Endothelial cell of umbilical vein (primary cell): ENCODE measurements around the gene MDFI. TPM values are rescaled to one million over a fixed set of nuclear protein-coding genes. Genes with fewer than 3 reads are reported as not detected.

Experiments
- BruUV-seq: library from RNA; stranded (reverse); fragments of 400-500 nt; replicated peaks from 2 replicates; lab custom pipeline; 2021; lab: Mats Ljungman, UMichigan
- CTCF ChIA-PET: fragments of 300-600, 350-600 bp; sonication (Branson Sonifier 250); formaldehyde crosslinking; loops from one replicate; lab custom pipeline; 2021; ENCODE audit warnings: antibody characterized with exemption, inconsistent platforms; lab: Charles Lee
- POLR2A ChIA-PET: fragments of 300-600, 350-600 bp; sonication (Branson Sonifier 250); formaldehyde crosslinking; loops from one replicate; lab custom pipeline; 2021; ENCODE audit warnings: antibody characterized with exemption, inconsistent platforms; lab: Charles Lee
- DNase-seq: peaks from one replicate; pipeline ENCODE4 v3.0.0-alpha.2; 2011; ENCODE audit warnings: low read depth, low spot score
- FAIRE-seq: peaks from 2 replicates; lab custom pipeline; 2011; peaks lifted over from hg19 to GRCh38; lab: Jason Lieb, UNC
- H2AFZ ChIP-seq: 2 replicates; pipeline ENCODE4 v1.6.0; 2012; ENCODE audit warnings: low read depth, low read length, control low read depth, inconsistent platforms
- H3K27ac ChIP-seq: 2 replicates; pipeline ENCODE4 v1.5.1; 2011; ENCODE audit warnings: low read depth, mild to moderate bottlenecking, control low read depth, low read length, moderate library complexity; ENCODE audit not compliant: insufficient read depth
- H3K27me3 ChIP-seq, 2 experiments: 2 replicates each; pipeline versions ENCODE4 v1.6.0 to v1.6.1; 2011; ENCODE audit warnings: low read length in 2 of 2, mixed read lengths in 1 of 2; ENCODE audit not compliant: control insufficient read depth in 2 of 2, insufficient read depth in 2 of 2
- H3K36me3 ChIP-seq, 2 experiments: 2 replicates in 1 of 2; 3 replicates in 1 of 2; pipeline ENCODE4 v1.5.1; 2011; ENCODE audit warnings: low read length in 2 of 2, mild to moderate bottlenecking in 1 of 2, moderate library complexity in 1 of 2; ENCODE audit not compliant: control insufficient read depth in 2 of 2, insufficient read depth in 2 of 2; ENCODE audit errors: extremely low read depth in 1 of 2
- H3K4me1 ChIP-seq: 3 replicates; pipeline ENCODE4 v1.5.1; 2011; ENCODE audit warnings: mild to moderate bottlenecking, low read length; ENCODE audit not compliant: control insufficient read depth, insufficient read depth; ENCODE audit errors: extremely low read depth
- H3K4me2 ChIP-seq: 2 replicates; pipeline ENCODE4 v1.6.1; 2011; ENCODE audit warnings: low read length, control low read depth, mixed read lengths; ENCODE audit not compliant: insufficient read depth
- H3K4me3 ChIP-seq, 3 experiments: fragments of 200-600 bp in 1 of 3; sonication (generic), shearing (Covaris generic) in 1 of 3; replicated peaks in 1 of 3; 2 replicates each; pipeline ENCODE4 v1.5.1; 2011 to 2016; ENCODE audit warnings: control low read depth in 3 of 3, low read length in 3 of 3, mild to moderate bottlenecking in 2 of 3, inconsistent platforms in 1 of 3, low read depth in 1 of 3, moderate library complexity in 1 of 3; ENCODE audit not compliant: insufficient read depth in 1 of 3
- H3K79me2 ChIP-seq: 2 replicates; pipeline ENCODE4 v1.6.0; 2012; ENCODE audit warnings: low read length, inconsistent platforms; ENCODE audit not compliant: control insufficient read depth, insufficient read depth
- H3K9ac ChIP-seq: replicated peaks from 2 replicates; pipeline ENCODE3; 2011; ENCODE audit warnings: low read length, control low read depth; ENCODE audit not compliant: insufficient read depth; ENCODE audit errors: extremely low read depth
- H3K9me1 ChIP-seq: replicated peaks from 3 replicates; pipeline ENCODE4 v1.6.0; 2011; ENCODE audit warnings: mild to moderate bottlenecking, low read length; ENCODE audit not compliant: control insufficient read depth, insufficient read depth; ENCODE audit errors: extremely low read depth
- H3K9me3 ChIP-seq: replicated peaks from 2 replicates; pipeline ENCODE4 v1.5.1; 2012; ENCODE audit warnings: low read length, inconsistent platforms; ENCODE audit not compliant: control insufficient read depth, insufficient read depth
- H4K20me1 ChIP-seq: replicated peaks from 2 replicates; pipeline ENCODE3; 2011; ENCODE audit warnings: mild to moderate bottlenecking, low read length; ENCODE audit not compliant: control insufficient read depth, insufficient read depth; ENCODE audit errors: extremely low read depth
- CTCF ChIP-seq, 2 donors: IDR thresholded peaks; 1 replicate in 1 of 2; 2 replicates in 1 of 2; pipeline ENCODE4 v1.5.1; 2011; ENCODE audit warnings: low read length in 2 of 2, mild to moderate bottlenecking in 2 of 2, moderate library complexity in 2 of 2, control low read depth in 1 of 2, inconsistent platforms in 1 of 2, low read depth in 1 of 2; ENCODE audit not compliant: insufficient read depth in 1 of 2; ENCODE audit errors: extremely low read depth in 1 of 2
- EZH2 ChIP-seq: IDR thresholded peaks from 2 replicates; pipeline ENCODE4 v1.6.1; 2012; ENCODE audit warnings: borderline replicate concordance, low read depth, mild to moderate bottlenecking, moderate library complexity, low read length, inconsistent platforms; ENCODE audit not compliant: severe bottlenecking
- FOS ChIP-seq: IDR thresholded peaks from 2 replicates; pipeline ENCODE4 v1.6.1; 2011; ENCODE audit warnings: mild to moderate bottlenecking, low read length, moderate library complexity, borderline replicate concordance; ENCODE audit not compliant: insufficient read depth
- GATA2 ChIP-seq: IDR thresholded peaks from 2 replicates; pipeline ENCODE4 v1.7.0; 2011; ENCODE audit warnings: low read depth, mild to moderate bottlenecking, moderate library complexity, mixed read lengths, low read length; ENCODE audit not compliant: insufficient read length, insufficient read depth
- JUN ChIP-seq: IDR thresholded peaks from 2 replicates; pipeline ENCODE4 v1.6.1; 2011; ENCODE audit warnings: borderline replicate concordance, low read depth; ENCODE audit not compliant: insufficient read length, insufficient read depth
- MAX ChIP-seq: IDR thresholded peaks from 2 replicates; pipeline ENCODE4 v1.6.1; 2011; ENCODE audit not compliant: insufficient read depth, insufficient read length
- MYC ChIP-seq: IDR thresholded peaks from one replicate; pipeline ENCODE4 v1.6.1; 2011; ENCODE audit warnings: mild to moderate bottlenecking, low read depth, low read length
- POLR2A ChIP-seq: IDR thresholded peaks from 2 replicates; pipeline ENCODE4 v1.6.1; 2012; ENCODE audit warnings: low read depth, mild to moderate bottlenecking, control low read depth, low read length
- POLR2AphosphoS5 ChIP-seq: IDR thresholded peaks from 2 replicates; pipeline ENCODE4 v1.6.1; 2012; ENCODE audit warnings: low read depth, mild to moderate bottlenecking, control low read depth, low read length, moderate library complexity; ENCODE audit not compliant: insufficient read depth
- dilution Hi-C: fragments of 300-500 bp; cut with MboI; formaldehyde crosslinking; loops from one replicate; pipeline ENCODE4 v1.15.0; 2019; ENCODE audit warnings: low sequenced_read_pairs; ENCODE audit not compliant: extremely low pct_ligation_motif_present
- intact Hi-C: fragments of 100-400 bp; cut with micrococcal nuclease; formaldehyde crosslinking; loops from one replicate; pipeline ENCODE4 v1.10.0; 2022
- polyA plus RNA-seq, 4 experiments: library from polyadenylated mRNA; depleted of rRNA in 3 of 4; stranded (reverse) in 3 of 4; unstranded in 1 of 4; fragments of >200 nt; gene quantifications; 2 replicates each; pipeline versions ENCODE4 v1.2.1 to v1.2.3, GENCODE V29; 2011 to 2012; ENCODE audit warnings: missing spikeins in 1 of 4
- total RNA-seq: library from RNA; stranded (reverse); gene quantifications from 2 replicates; pipeline ENCODE4 v1.2.3, GENCODE V29; 2021

MDFI gene
- total and polyA plus RNA-seq, 2 donors (not counting 3 experiments of a cell fraction or from before 2014, with no cell fraction given): 32.4 to 74.1 TPM

DNA sequence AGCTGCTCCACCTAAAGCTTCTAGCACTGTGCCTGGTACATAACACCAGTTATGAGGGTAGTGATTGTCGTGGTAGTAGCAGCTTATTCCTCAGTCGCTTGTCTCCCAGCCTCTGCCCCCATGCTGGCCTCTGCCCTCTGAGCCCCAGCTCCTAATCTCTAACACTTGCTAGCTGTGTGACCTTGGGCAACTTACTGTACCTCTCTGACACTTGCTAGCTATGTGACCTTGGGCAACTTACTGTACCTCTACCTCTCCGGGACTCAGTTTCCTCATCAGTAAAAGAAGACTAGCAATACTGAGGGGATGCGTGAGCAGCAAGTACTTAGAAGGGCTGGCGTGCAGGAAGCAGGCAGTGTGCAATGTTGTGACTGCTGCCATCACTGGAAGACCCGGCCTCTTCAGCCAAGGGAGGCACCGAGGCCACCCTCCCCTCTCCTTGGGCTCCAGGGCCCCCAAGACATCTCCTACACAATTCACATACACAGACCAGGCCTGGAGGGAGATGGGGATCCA is 9.9 kb downstream of the MDFI start:
- DNase-seq: no peak
- H3K36me3 ChIP-seq: peaks cover 0 to 49% of the 10 kb centered on the region in 2 experiments
- intact Hi-C loops (no loop called here), dilution Hi-C loops (no loop called here)
- no peaks in the 10 kb centered on the region for H3K79me2 ChIP-seq
- peaks cover 2% of the 10 kb centered on the region for H3K4me1 ChIP-seq
- FAIRE-seq: no peak
- H3K27me3 ChIP-seq: no peaks in the 10 kb centered on the region
- CTCF ChIA-PET: interaction anchor here (2.0 kb wide), 1 partner anchor 46 kb away, joined by 7 read pairs; no protein-coding TSS in a partner anchor
- no peak overlapping the region for H3K27ac ChIP-seq
- H3K9me1 ChIP-seq: no peaks in the 10 kb centered on the region
- BruUV-seq: no TSS peak
- TF ChIP-seq EZH2 (no peak), POLR2A (no peak), MYC (no peak), GATA2 (no peak), POLR2AphosphoS5 (no peak), CTCF (IDR thresholded peaks at IDR 0.05; ENCODE audit: extremely low read depth in 1 of 2, insufficient read depth in 1 of 2, low read depth in 1 of 2, low read length in 2 of 2) (no peak), FOS (no peak), JUN (no peak), MAX (no peak)
- no peaks in the 10 kb centered on the region for H3K9me3 ChIP-seq
- no peak overlapping the region for H3K9ac ChIP-seq
- POLR2A ChIA-PET: interaction anchor here (0.5 to 0.7 kb wide), 2 partner anchors 25 to 37 kb away, joined by 5 to 6 read pairs; no protein-coding TSS in a partner anchor
- H3K4me2 ChIP-seq: no peak overlapping the region
- H3K4me3 ChIP-seq: no peak overlapping the region
- no peak overlapping the region for H2AFZ ChIP-seq
- no peaks in the 10 kb centered on the region for H4K20me1 ChIP-seq
